Upper lobe of right lung (tissue), 1 donor: ENCODE data around the gene ITIH5. TPM values are rescaled to one million over a fixed set of nuclear protein-coding genes. Genes with fewer than 3 reads are reported as not detected.
A peak's percentile ranks its signal among the peaks of the same experiment; 100 is the strongest.
"Not testable (repeated sequence)": the region's sequence is repeated elsewhere in the genome, so short reads cannot be mapped to it uniquely, and the experiment has no call there.

Experiments
- ATAC-seq: fragments of 200-7000 bp; cut with Tn5 transposase; one replicate; pipeline ENCODE4 v1.9.1; 2020; ENCODE audit warnings: mild to moderate bottlenecking, moderate library complexity
- DNase-seq: peaks from one replicate; pipeline ENCODE4 v3.0.0-alpha.2; 2020
- H3K27ac ChIP-seq: fragments of 200-600 bp; one replicate; pipeline ENCODE4 v1.8.0; 2022
- H3K27me3 ChIP-seq: fragments of 200-600 bp; one replicate; pipeline ENCODE4 v1.8.0; 2022; ENCODE audit warnings: mild to moderate bottlenecking
- H3K36me3 ChIP-seq: fragments of 200-600 bp; one replicate; pipeline ENCODE4 v1.8.0; 2022
- H3K4me1 ChIP-seq: fragments of 200-600 bp; one replicate; pipeline ENCODE4 v1.8.0; 2022
- H3K4me3 ChIP-seq: fragments of 200-600 bp; one replicate; pipeline ENCODE4 v1.8.0; 2022; ENCODE audit warnings: mild to moderate bottlenecking
- H3K9me3 ChIP-seq: fragments of 200-600 bp; one replicate; pipeline ENCODE4 v1.8.0; 2022
- intact Hi-C: fragments of 100-400 bp; cut with DNase I; formaldehyde crosslinking; loops from one replicate; pipeline ENCODE4 v1.11.0; 2022
- total RNA-seq: library from RNA; stranded (reverse); fragmentation: NEBNext Ultra II Directional; extraction: Animal tissue kit (Norgen Biotek cat#: 25700); gene quantifications from one replicate; pipeline ENCODE4 v1.2.1, GENCODE V29; 2021
- TF ChIP-seq, protein P1 (sequence below): fragments of 200-600 bp; IDR thresholded peaks from one replicate; pipeline ENCODE4 v1.8.0; 2022; ENCODE audit warnings: antibody characterized with exemption
- donor health status: DM: no; HTN: yes; CAD: no; lungs with severe emphysema.

ITIH5 gene
- total RNA-seq, 1 donor from 2014 or later = 10.5 TPM

DNA sequence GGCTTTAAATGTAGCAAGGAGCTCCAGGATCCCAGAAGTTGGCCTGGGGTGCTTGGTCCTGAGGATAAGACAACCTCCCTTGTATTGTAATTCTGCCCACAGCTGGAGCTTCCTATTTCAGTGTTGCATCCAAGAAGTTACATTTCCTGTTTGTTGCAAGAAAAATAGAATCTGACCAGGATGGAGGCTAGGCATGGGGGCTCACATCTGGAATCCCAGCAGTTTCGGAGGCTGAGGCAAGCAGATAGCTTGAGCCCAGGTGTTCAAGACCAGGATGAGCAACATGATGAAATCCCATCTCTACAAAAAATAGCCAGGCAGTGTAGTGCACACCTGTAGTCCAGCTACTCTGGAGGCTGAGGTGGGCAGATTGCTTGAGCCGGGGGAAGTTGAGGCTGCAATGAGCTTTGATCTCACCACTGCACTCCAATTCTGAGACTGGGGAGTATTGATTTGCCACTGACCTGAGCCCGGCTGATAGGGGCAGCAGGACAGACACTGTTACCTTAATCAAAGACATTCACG lies 35.6 kb upstream of the ITIH5 start:
- intact Hi-C loops = no loop called here
- DNase-seq (no peak), ATAC-seq (no peak)
- Histone ChIP-seq H3K4me3 (no peak overlapping the region), H3K36me3 (no peaks in the 10 kb centered on the region), H3K27ac (no peak overlapping the region), H3K9me3 (no peaks in the 10 kb centered on the region), H3K4me1 (no peaks in the 10 kb centered on the region), H3K27me3 (peaks cover 3% of the 10 kb centered on the region)
- TF ChIP-seq, protein P1, sequence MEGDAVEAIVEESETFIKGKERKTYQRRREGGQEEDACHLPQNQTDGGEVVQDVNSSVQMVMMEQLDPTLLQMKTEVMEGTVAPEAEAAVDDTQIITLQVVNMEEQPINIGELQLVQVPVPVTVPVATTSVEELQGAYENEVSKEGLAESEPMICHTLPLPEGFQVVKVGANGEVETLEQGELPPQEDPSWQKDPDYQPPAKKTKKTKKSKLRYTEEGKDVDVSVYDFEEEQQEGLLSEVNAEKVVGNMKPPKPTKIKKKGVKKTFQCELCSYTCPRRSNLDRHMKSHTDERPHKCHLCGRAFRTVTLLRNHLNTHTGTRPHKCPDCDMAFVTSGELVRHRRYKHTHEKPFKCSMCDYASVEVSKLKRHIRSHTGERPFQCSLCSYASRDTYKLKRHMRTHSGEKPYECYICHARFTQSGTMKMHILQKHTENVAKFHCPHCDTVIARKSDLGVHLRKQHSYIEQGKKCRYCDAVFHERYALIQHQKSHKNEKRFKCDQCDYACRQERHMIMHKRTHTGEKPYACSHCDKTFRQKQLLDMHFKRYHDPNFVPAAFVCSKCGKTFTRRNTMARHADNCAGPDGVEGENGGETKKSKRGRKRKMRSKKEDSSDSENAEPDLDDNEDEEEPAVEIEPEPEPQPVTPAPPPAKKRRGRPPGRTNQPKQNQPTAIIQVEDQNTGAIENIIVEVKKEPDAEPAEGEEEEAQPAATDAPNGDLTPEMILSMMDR = no peak

DNA sequence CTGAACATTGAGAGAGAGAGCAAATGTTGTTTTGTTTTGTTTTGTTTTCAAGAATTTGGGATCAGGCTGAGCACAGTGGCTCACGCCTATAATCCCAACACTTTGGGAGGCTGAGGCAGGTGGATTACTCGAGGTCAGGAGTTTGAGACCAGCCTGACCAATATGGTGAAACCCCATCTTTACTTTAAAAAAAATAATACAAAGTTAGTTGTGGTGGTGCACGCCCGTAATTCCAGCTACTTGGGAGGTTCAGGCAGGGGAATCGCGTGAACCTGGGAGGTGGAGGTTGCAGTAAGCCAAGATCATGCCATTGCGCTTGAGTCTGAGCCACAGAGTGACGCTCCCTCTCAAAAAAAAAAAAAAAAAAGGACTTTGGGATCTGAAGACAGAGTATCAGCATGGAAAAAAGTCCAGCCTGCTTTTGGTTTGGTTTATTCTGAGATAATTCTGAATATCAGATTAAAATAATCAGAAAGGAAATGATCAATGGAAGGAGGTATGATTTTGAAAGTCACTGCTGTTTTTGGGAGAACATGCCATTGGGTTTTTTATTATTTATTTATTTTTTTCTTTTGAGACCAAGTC lies 34.5 kb upstream of the ITIH5 start:
- intact Hi-C loops = no loop called here
- Histone ChIP-seq H3K4me3 (no peak overlapping the region), H3K27me3 (peaks cover 3% of the 10 kb centered on the region), H3K27ac (no peak overlapping the region), H3K9me3 (no peaks in the 10 kb centered on the region), H3K36me3 (no peaks in the 10 kb centered on the region), H3K4me1 (no peaks in the 10 kb centered on the region)
- no peak for ATAC-seq
- DNase-seq = no peak
- TF ChIP-seq, protein P1 = no peak

DNA sequence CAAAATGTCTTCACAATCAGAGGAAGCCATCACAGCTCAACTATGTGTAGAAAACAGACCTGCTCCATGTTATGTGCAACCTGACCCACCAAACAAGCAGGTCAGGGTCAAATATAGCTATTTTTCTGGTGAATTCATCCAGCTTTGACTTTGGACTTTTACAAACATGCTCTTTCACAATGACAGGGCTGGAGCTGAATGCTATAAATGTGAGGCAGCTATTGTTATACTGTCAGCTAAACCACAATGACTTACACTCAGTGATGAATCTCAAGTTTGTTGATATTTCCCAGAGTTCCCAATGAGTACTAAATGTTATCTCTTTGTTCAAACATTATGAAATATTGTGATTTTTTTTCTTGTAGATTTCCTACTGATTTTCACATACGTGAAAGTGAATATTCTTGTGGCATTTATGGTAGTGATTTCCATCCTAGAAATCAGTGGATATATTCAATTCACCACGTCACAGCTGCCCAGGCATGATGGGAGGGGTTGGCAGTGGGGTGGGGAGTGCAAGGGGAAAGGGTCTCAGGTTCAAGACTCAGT lies 33.9 kb upstream of the ITIH5 start:
- Histone ChIP-seq H3K27me3 (peaks cover 3% of the 10 kb centered on the region), H3K36me3 (no peaks in the 10 kb centered on the region), H3K27ac (no peak overlapping the region), H3K9me3 (no peaks in the 10 kb centered on the region), H3K4me3 (no peak overlapping the region), H3K4me1 (no peaks in the 10 kb centered on the region)
- TF ChIP-seq, protein P1 = no peak
- DNase-seq (no peak), ATAC-seq (no peak)
- intact Hi-C loops = no loop called here

DNA sequence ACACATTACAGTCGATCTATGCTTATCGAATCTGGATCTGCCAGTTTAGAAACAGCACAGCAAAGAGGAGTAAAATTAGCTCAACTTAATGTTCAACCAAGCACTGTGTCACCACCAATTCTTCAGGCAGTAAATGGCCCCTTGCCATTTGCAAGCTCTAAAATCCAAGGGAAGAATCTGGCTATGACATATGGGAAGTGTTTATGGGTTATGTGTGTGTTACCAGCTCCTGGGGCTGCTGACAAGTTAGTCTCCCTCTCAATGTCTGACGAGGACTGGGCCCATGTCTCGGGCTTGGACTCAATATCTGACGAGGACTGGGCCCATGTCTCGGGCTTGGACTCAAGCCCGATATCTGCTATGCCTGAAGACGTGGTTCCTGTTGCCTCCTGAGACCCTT lies 30.7 kb upstream of the ITIH5 start:
- Histone ChIP-seq H3K27ac (no peak overlapping the region), H3K27me3 (no peaks in the 10 kb centered on the region), H3K4me3 (no peak overlapping the region), H3K9me3 (no peaks in the 10 kb centered on the region), H3K36me3 (no peaks in the 10 kb centered on the region), H3K4me1 (no peaks in the 10 kb centered on the region)
- no peak for ATAC-seq
- DNase-seq = no peak
- TF ChIP-seq, protein P1 = no peak
- intact Hi-C loops = no loop called here

DNA sequence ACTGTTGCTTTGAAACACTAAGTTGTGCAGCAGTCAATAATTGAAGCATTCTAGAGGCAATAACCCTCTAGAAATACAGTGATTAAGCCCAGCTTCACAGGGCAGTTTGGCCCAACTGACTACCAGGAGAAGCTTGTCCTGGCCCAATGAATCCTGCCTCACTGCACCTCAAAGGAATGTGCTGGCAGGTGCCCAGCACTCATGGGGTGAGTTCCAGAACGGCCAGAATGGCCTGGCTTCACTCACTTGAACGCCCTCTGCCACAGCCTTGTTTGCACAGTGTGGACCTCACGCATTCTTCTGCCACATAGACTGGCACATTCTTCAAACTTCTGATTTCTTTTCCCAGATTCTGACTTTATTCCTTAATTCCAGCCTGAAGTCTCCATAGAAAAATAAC lies 29.8 kb upstream of the ITIH5 start:
- ATAC-seq (peak; percentile 97), DNase-seq (peak; percentile 85)
- peak overlapping the region; percentile 24 for H3K27ac ChIP-seq
- no peaks in the 10 kb centered on the region for H3K36me3 ChIP-seq
- no peaks in the 10 kb centered on the region for H3K9me3 ChIP-seq
- H3K27me3 ChIP-seq = no peaks in the 10 kb centered on the region
- H3K4me3 ChIP-seq = no peak overlapping the region
- H3K4me1 ChIP-seq = no peaks in the 10 kb centered on the region
- intact Hi-C loops = no loop called here
- TF ChIP-seq, protein P1 = no peak

DNA sequence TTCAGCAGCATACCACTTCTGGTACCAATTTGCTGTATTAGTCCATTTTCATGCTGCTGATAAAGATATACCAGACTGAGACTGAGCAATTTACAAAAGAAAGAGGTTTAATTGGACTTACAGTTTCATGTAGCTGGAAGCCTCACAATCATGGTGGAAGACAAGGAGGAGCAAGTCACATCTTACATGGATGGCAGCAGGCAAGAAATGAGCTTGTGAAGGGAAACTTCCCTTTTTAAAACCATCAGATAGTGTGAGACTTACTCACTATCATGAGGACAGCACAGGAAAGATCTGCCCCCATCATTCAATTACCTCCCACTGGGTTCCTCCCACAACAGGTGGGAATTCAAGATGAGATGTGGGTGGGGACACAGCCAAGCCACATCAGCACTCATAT lies 26.4 kb upstream of the ITIH5 start:
- intact Hi-C loops, H3K4me3 ChIP-seq, H3K9me3 ChIP-seq, H3K36me3 ChIP-seq, H3K4me1 ChIP-seq, ATAC-seq, H3K27ac ChIP-seq, DNase-seq, H3K27me3 ChIP-seq: not testable (repeated sequence)

DNA sequence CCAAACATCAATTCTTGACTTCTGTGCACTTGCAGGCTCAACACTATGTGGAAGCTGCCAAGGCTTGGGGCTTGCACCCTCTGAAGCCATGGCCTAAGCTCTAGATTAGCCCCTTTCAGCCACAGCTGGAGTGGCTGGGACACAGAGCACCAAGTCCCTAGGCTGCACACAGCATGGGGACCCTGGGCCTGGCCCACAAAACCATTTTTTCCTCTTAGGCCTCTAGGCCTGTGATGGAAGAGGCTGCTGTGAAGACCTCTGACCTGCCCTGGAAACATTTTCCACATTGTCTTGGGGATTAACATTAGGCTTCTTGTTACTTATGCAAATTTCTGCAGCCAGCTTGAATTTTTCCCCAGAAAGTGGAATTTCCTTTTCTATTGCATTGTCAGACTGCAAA lies 25.6 kb upstream of the ITIH5 start:
- DNase-seq, H3K9me3 ChIP-seq, ATAC-seq, H3K36me3 ChIP-seq, H3K27ac ChIP-seq, H3K4me1 ChIP-seq, H3K27me3 ChIP-seq, intact Hi-C loops, H3K4me3 ChIP-seq: not testable (repeated sequence)

DNA sequence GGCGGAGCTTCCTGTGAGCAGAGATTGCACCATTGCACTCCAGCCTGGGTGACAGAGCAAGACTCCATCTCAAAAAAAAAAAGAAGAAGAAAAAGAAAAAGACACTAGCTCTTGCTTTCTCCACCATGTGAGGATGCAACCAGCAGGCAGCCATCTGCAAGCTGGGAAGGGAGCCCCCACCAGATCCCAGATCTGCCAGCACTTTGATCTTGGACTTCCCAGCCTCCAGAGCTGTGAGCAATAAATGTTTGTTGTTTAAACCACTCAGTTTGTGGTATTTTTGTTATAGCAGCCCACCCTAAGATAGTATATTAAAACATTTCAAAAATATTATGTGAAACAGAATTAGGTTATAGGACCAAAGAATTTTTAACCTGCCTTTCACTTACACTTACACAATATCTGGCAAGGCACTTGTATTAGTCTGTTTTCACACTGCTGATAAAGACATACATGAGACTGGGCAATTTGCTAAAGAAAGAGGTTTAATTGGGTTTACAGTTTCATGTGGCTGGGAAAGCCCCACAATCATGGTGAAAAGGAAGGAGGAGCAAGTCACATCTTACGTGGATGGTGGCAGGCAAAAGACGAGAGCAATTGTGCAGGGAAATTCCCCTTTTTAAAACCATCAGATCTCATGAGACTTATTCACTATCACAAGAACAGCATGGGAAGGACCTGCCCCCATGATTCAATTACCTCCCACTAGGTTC lies 24.3 kb upstream of the ITIH5 start:
- H3K27me3 ChIP-seq, H3K4me1 ChIP-seq, H3K27ac ChIP-seq, ATAC-seq, H3K4me3 ChIP-seq, H3K36me3 ChIP-seq, intact Hi-C loops, DNase-seq, H3K9me3 ChIP-seq: not testable (repeated sequence)
